SU-DHL-6 (cell line): ENCODE results near the gene CCDC107.

Experiments used
- CTCF ChIP-seq: fragments of 200-600 bp; sonication (generic); IDR thresholded peaks from one replicate; pipeline ENCODE4 v1.5.1; 2017; ENCODE audit warnings: antibody characterized with exemption, mild to moderate bottlenecking, low read length, moderate library complexity; ENCODE audit not compliant: insufficient read depth, poor library complexity, severe bottlenecking
- EZH2phosphoT487 ChIP-seq: fragments of 200-600 bp; sonication (generic), shearing (Covaris generic); conservative IDR thresholded peaks from 2 replicates; pipeline ENCODE4 v1.6.1; 2018; ENCODE audit warnings: mild to moderate bottlenecking, antibody characterized with exemption, low read length, moderate library complexity, mixed read lengths

GRCh38 chr9:35657546-35658136, 451 bp upstream of the CCDC107 start, which contains the start of gene RMRP:
- no peak for TF ChIP-seq CTCF
- TF ChIP-seq EZH2phosphoT487: no peak
